SK-N-SH (cell line): ENCODE results near the gene SFXN5. TPM values are rescaled to one million over a fixed set of nuclear protein-coding genes. Genes with fewer than 3 reads are reported as not detected.

ENCODE experiments used
- CTCF ChIA-PET: fragments of 300-600, 350-600 bp; formaldehyde crosslinking; extraction: SDS; loops from one replicate; lab custom pipeline; 2021; lab: Yijun Ruan, JAX
- POLR2A ChIA-PET: fragments of 350-600 bp; sonication (Branson Sonifier 250); formaldehyde crosslinking; extraction: SDS; loops from one replicate; lab custom pipeline; 2020; ENCODE audit warnings: antibody characterized with exemption, inconsistent platforms; lab: Yijun Ruan, JAX
- DNase-seq: peaks from one replicate; pipeline ENCODE4 v3.0.0; 2012
- H2AFZ ChIP-seq: fragments of 200-600 bp; sonication (generic); 2 replicates; pipeline ENCODE4 v1.8.1; 2016; ENCODE audit warnings: antibody characterized with exemption, mild to moderate bottlenecking, low read depth
- H3F3A ChIP-seq: fragments of 200-600 bp; sonication (generic); replicated peaks from 2 replicates; pipeline ENCODE3; 2016; ENCODE audit warnings: antibody characterized with exemption, mild to moderate bottlenecking; ENCODE audit not compliant: insufficient read depth
- H3K27ac ChIP-seq, 2 experiments: fragments of 200-500 bp in 1 of 2; fragments of 200-600 bp in 1 of 2; sonication (Bioruptor generic) in 1 of 2; sonication (generic), shearing (Covaris generic) in 1 of 2; 2 replicates each; pipeline versions ENCODE4 v1.5.1 to v1.6.1; 2014 to 2016; ENCODE audit warnings: low read depth in 2 of 2, inconsistent platforms in 1 of 2, low read length in 1 of 2, mild to moderate bottlenecking in 1 of 2, mixed read lengths in 1 of 2
- H3K27me3 ChIP-seq: fragments of 200-600 bp; sonication (generic), shearing (Covaris generic); 2 replicates; pipeline ENCODE4 v1.6.1; 2016; ENCODE audit warnings: mixed run types; ENCODE audit not compliant: insufficient read depth
- H3K36me3 ChIP-seq, 2 experiments: fragments of 200-500 bp in 1 of 2; fragments of 200-600 bp in 1 of 2; sonication (Bioruptor generic) in 1 of 2; sonication (generic) in 1 of 2; replicated peaks in 1 of 2; 2 replicates each; pipeline versions ENCODE3 to v1.5.1; 2014 to 2016; ENCODE audit warnings: low read length in 1 of 2, mild to moderate bottlenecking in 1 of 2; ENCODE audit not compliant: insufficient read depth in 2 of 2, control insufficient read depth in 1 of 2
- H3K4me1 ChIP-seq, 2 experiments: fragments of 200-500 bp in 1 of 2; fragments of 200-600 bp in 1 of 2; sonication (Bioruptor generic) in 1 of 2; sonication (generic), shearing (Covaris generic) in 1 of 2; 2 replicates each; pipeline versions ENCODE4 v1.5.1 to v1.6.1; 2014 to 2016; ENCODE audit warnings: low read depth in 1 of 2, low read length in 1 of 2, mixed run types in 1 of 2; ENCODE audit not compliant: insufficient read depth in 2 of 2, control insufficient read depth in 1 of 2
- H3K4me2 ChIP-seq: fragments of 200-600 bp; sonication (generic), shearing (Covaris generic); 2 replicates; pipeline ENCODE4 v1.6.1; 2017; ENCODE audit warnings: mixed run types
- H3K4me3 ChIP-seq, 2 experiments: fragments of 200-500 bp in 1 of 2; fragments of 200-600 bp in 1 of 2; sonication (Bioruptor generic) in 1 of 2; sonication (generic), shearing (Covaris generic) in 1 of 2; 2 replicates each; pipeline versions ENCODE4 v1.5.1 to v1.8.1; 2014 to 2016; ENCODE audit warnings: low read depth in 2 of 2, inconsistent platforms in 1 of 2, low read length in 1 of 2, mild to moderate bottlenecking in 1 of 2, mixed read lengths in 1 of 2, moderate library complexity in 1 of 2
- H3K79me2 ChIP-seq: fragments of 200-600 bp; sonication (generic); 2 replicates; pipeline ENCODE4 v1.8.1; 2017; ENCODE audit warnings: mild to moderate bottlenecking; ENCODE audit not compliant: insufficient read depth
- H3K9ac ChIP-seq: fragments of 200-600 bp; sonication (generic); 2 replicates; pipeline ENCODE4 v1.6.1; 2017; ENCODE audit warnings: mixed run types
- H3K9me2 ChIP-seq: fragments of 200-600 bp; sonication (generic); 2 replicates; pipeline ENCODE4 v1.6.1; 2017; ENCODE audit warnings: mixed run types
- H3K9me3 ChIP-seq: fragments of 200-600 bp; sonication (generic); 2 replicates; pipeline ENCODE4 v1.6.1; 2017; ENCODE audit warnings: mixed run types, mild to moderate bottlenecking, moderate library complexity
- H4K20me1 ChIP-seq: fragments of 200-600 bp; sonication (generic); 2 replicates; pipeline ENCODE4 v1.6.1; 2017; ENCODE audit warnings: mild to moderate bottlenecking, mixed run types; ENCODE audit not compliant: insufficient read depth
- CHD2 ChIP-seq: fragments of 150-350 bp; IDR thresholded peaks from 2 replicates; pipeline ENCODE4 v1.6.1; 2018; ENCODE audit warnings: low read length; ENCODE audit not compliant: partially characterized antibody
- CTCF ChIP-seq: fragments of 200-600 bp; sonication (generic); IDR thresholded peaks from 2 replicates; pipeline ENCODE4 v1.6.1; 2017; ENCODE audit warnings: antibody characterized with exemption, mild to moderate bottlenecking, moderate library complexity
- EP300 ChIP-seq, 2 experiments: IDR thresholded peaks; 2 replicates each; pipeline versions ENCODE4 v1.4.0 to v1.6.1; 2012; ENCODE audit warnings: borderline replicate concordance in 1 of 2, low read depth in 1 of 2, low read length in 1 of 2
- EZH2phosphoT487 ChIP-seq: fragments of 200-600 bp; sonication (generic); IDR thresholded peaks from 2 replicates; pipeline ENCODE4 v1.6.1; 2017; ENCODE audit warnings: low read depth, mixed run types, mild to moderate bottlenecking, antibody characterized with exemption, moderate library complexity, borderline replicate concordance
- FOXJ3 ChIP-seq: sonication (generic); formaldehyde crosslinking; IDR thresholded peaks from 2 replicates; pipeline ENCODE4 v1.5.1; 2020; ENCODE audit warnings: mild to moderate bottlenecking, missing genetic modification reagents
- FOXM1 ChIP-seq: IDR thresholded peaks from 2 replicates; pipeline ENCODE4 v1.4.0; 2012; ENCODE audit warnings: low read depth, mild to moderate bottlenecking
- NRF1 ChIP-seq: IDR thresholded peaks from 2 replicates; pipeline ENCODE4 v1.6.1; 2012; ENCODE audit warnings: low read depth, mild to moderate bottlenecking, low read length
- RAD21 ChIP-seq: IDR thresholded peaks from 2 replicates; pipeline ENCODE4 v1.6.1; 2012; ENCODE audit warnings: mild to moderate bottlenecking, low read length
- RCOR1 ChIP-seq: fragments of 150-350 bp; IDR thresholded peaks from 2 replicates; pipeline ENCODE4 v1.6.1; 2017; ENCODE audit warnings: antibody characterized with exemption, low read length
- RFX5 ChIP-seq: IDR thresholded peaks from 2 replicates; pipeline ENCODE4 v1.6.1; 2012; ENCODE audit warnings: mild to moderate bottlenecking, improper control_type of control experiment, low read length
- RXRA ChIP-seq: IDR thresholded peaks from 2 replicates; pipeline ENCODE4 v1.4.0; 2012; ENCODE audit warnings: low read depth, mild to moderate bottlenecking, borderline replicate concordance
- SIN3A ChIP-seq: IDR thresholded peaks from 2 replicates; pipeline ENCODE4 v1.6.1; 2012; ENCODE audit warnings: low read depth, mild to moderate bottlenecking, low read length, moderate library complexity, borderline replicate concordance
- SMC3 ChIP-seq: IDR thresholded peaks from 2 replicates; pipeline ENCODE4 v1.6.1; 2012; ENCODE audit warnings: low read depth, low read length, improper control_type of control experiment
- TEAD4 ChIP-seq: IDR thresholded peaks from 2 replicates; pipeline ENCODE4 v1.4.0; 2012; ENCODE audit warnings: mild to moderate bottlenecking, borderline replicate concordance; ENCODE audit not compliant: insufficient read depth
- YY1 ChIP-seq: IDR thresholded peaks from 2 replicates; pipeline ENCODE4 v1.4.0; 2012; ENCODE audit warnings: low read depth, mild to moderate bottlenecking
- ZBTB33 ChIP-seq: IDR thresholded peaks from 2 replicates; pipeline ENCODE4 v1.4.0; 2012; ENCODE audit warnings: low read depth, borderline replicate concordance
- WGBS: methylation state at CpG from one replicate; pipeline ENCODE4 v1.1.6; 2017; ENCODE audit warnings: low lambda C conversion rate; 5-methylcytosine and 5-hydroxymethylcytosine counted together
- polyA plus RNA-seq, 3 experiments: library from polyadenylated mRNA; depleted of rRNA; stranded (reverse); fragments of >200 nt; gene quantifications; 2 replicates each; pipeline ENCODE4 v1.2.3, GENCODE V29; 2012
- TF ChIP-seq, protein P1 (sequence below): fragments of 150-350 bp; IDR thresholded peaks from 2 replicates; pipeline ENCODE4 v1.6.1; 2016; ENCODE audit warnings: mild to moderate bottlenecking, low read depth, low read length
- TF ChIP-seq, protein P2 (sequence below): fragments of 150-350 bp; IDR thresholded peaks from 2 replicates; pipeline ENCODE4 v1.6.1; 2017; ENCODE audit warnings: antibody characterized with exemption, low read length, low read depth, borderline replicate concordance

Gene SFXN5
- polyA plus RNA-seq, 1 of the 3 experiments (the other 2 are of a cell fraction), result 9.9 TPM

DNA sequence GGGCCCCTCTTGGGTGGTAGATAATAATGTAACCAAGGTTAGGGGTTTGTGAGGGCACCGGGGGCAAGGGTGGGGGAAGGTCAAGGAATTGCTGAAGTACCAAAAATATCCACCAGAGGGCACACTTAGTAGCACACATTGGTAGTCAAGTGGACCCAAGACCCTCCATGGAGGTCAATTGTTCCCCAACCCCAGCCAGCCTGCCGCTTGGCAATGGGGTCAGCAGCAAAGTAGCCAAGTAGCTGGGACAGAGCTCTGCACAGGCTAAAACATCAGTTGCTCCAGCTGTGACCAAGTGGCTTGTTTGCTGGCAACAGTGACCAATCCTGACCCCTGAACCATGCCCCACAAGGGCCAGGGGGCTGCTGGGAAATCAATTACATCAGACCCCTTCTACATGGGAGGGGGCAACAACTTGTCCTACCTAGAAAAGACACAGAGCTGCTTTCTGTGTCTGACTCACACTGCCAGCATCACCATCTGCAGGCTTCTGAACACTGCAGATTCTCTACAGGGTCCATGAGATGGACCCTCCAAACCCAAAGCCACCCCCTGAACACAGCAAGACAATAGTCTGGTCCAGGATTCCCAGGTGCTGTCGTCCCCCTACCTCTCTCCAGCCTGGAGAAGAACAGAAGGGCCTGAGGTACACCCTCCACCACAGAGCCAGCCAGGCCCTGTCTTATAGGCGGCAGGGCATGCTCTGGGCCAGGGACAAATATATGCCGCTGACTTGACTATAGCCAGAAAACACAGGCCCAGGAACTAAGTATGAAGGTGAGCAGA, 78.2 kb downstream of the SFXN5 start:
- peaks cover 0 to 14% of the 10 kb centered on the region in 2 experiments; a peak in 1 of 4 replicates for H3K4me1 ChIP-seq
- peak; percentile 85 for DNase-seq
- H3K9me3 ChIP-seq, result no peaks in the 10 kb centered on the region
- no peak overlapping the region for H3K4me2 ChIP-seq
- no peaks in the 10 kb centered on the region for H4K20me1 ChIP-seq
- H3K36me3 ChIP-seq, result no peaks in the 10 kb centered on the region
- H2AFZ ChIP-seq, result no peak overlapping the region
- no peak overlapping the region for H3K27ac ChIP-seq
- no peak overlapping the region; a peak in 1 of 4 replicates for H3K4me3 ChIP-seq
- CTCF ChIA-PET, result interaction anchor here (0.6 to 6.3 kb wide), 32 partner anchors 8 to 183 kb away, joined by 3 to 45 read pairs (median 4); partner anchors contain the start of genes RAB11FIP5 and SPR
- TF ChIP-seq TEAD4 (no peak), CTCF (peak; percentile 82), ZBTB33 (no peak), RAD21 (peak; percentile 58), NRF1 (no peak), CHD2 (peak; percentile 26), SMC3 (peak; percentile 75)
- no peaks in the 10 kb centered on the region for H3K79me2 ChIP-seq
- no peaks in the 10 kb centered on the region for H3K9me2 ChIP-seq
- 56% methylated on average over 4 of the region's 5 CpGs for WGBS
- H3K9ac ChIP-seq, result no peak overlapping the region
- no peaks in the 10 kb centered on the region for H3K27me3 ChIP-seq
- POLR2A ChIA-PET, result no interaction called here
- H3F3A ChIP-seq, result no peaks in the 10 kb centered on the region

DNA sequence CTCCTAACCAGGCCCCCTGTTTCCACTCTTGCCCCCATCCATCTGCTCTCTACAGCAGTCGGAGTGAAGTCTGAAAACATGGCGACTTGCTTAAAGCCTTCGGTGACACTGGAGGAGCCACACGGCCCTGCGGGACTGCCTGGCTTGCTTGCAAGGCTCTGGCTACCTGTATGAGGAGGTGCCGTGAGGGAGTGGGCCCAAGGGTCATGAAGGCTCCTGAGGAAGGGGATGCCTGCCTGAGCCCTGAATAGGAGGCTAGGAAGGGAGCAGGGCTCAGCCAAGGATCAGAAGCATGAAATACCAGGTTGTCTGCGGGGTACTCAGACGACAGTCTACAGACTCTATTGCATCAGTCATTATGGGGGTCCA, 78.8 kb downstream of the SFXN5 start:
- CTCF ChIA-PET, result interaction anchor here (0.6 to 6.3 kb wide), 26 partner anchors 9 to 220 kb away, joined by 3 to 45 read pairs (median 6); partner anchors contain the start of gene SPR
- no peak for DNase-seq
- no peaks in the 10 kb centered on the region for H3K36me3 ChIP-seq
- peaks cover 0 to 17% of the 10 kb centered on the region in 2 experiments; a peak in 1 of 4 replicates for H3K4me1 ChIP-seq
- POLR2A ChIA-PET, result interaction anchor here (1.0 kb wide), 1 partner anchor 12 kb away, joined by 3 read pairs; no protein-coding TSS in a partner anchor
- H4K20me1 ChIP-seq, result no peaks in the 10 kb centered on the region
- no peak overlapping the region for H3K4me2 ChIP-seq
- no peak overlapping the region for H3K27ac ChIP-seq
- 58% methylated on average over 5 of the region's 8 CpGs for WGBS
- H3K9ac ChIP-seq, result no peak overlapping the region
- no peak overlapping the region; a peak in 1 of 4 replicates for H3K4me3 ChIP-seq
- no peaks in the 10 kb centered on the region for H3K79me2 ChIP-seq
- H3K9me3 ChIP-seq, result no peaks in the 10 kb centered on the region
- no peaks in the 10 kb centered on the region for H3K9me2 ChIP-seq
- H2AFZ ChIP-seq, result no peak overlapping the region
- no peaks in the 10 kb centered on the region for H3K27me3 ChIP-seq
- no peaks in the 10 kb centered on the region for H3F3A ChIP-seq
- TF ChIP-seq EP300 (IDR thresholded peaks at IDR 0.05; ENCODE audit: borderline replicate concordance in 1 of 2, low read depth in 1 of 2, low read length in 1 of 2) (no peak), RXRA (no peak), RCOR1 (no peak), NRF1 (no peak), YY1 (no peak), SIN3A (no peak), FOXJ3 (CRISPR knock-in tag) (no peak), EZH2phosphoT487 (no peak), SMC3 (no peak), RFX5 (no peak), FOXM1 (no peak)
- TF ChIP-seq, protein P1, sequence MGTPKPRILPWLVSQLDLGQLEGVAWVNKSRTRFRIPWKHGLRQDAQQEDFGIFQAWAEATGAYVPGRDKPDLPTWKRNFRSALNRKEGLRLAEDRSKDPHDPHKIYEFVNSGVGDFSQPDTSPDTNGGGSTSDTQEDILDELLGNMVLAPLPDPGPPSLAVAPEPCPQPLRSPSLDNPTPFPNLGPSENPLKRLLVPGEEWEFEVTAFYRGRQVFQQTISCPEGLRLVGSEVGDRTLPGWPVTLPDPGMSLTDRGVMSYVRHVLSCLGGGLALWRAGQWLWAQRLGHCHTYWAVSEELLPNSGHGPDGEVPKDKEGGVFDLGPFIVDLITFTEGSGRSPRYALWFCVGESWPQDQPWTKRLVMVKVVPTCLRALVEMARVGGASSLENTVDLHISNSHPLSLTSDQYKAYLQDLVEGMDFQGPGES, result no peak
- TF ChIP-seq, protein P2, sequence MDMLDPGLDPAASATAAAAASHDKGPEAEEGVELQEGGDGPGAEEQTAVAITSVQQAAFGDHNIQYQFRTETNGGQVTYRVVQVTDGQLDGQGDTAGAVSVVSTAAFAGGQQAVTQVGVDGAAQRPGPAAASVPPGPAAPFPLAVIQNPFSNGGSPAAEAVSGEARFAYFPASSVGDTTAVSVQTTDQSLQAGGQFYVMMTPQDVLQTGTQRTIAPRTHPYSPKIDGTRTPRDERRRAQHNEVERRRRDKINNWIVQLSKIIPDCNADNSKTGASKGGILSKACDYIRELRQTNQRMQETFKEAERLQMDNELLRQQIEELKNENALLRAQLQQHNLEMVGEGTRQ, result no peak
